Measurements from ENCODE around the gene CLIP1.

GRCh38 chr12:122421187-122421820 is 1.2 kb downstream of the CLIP1 start:
- TF ChIP-seq, protein P1, sequence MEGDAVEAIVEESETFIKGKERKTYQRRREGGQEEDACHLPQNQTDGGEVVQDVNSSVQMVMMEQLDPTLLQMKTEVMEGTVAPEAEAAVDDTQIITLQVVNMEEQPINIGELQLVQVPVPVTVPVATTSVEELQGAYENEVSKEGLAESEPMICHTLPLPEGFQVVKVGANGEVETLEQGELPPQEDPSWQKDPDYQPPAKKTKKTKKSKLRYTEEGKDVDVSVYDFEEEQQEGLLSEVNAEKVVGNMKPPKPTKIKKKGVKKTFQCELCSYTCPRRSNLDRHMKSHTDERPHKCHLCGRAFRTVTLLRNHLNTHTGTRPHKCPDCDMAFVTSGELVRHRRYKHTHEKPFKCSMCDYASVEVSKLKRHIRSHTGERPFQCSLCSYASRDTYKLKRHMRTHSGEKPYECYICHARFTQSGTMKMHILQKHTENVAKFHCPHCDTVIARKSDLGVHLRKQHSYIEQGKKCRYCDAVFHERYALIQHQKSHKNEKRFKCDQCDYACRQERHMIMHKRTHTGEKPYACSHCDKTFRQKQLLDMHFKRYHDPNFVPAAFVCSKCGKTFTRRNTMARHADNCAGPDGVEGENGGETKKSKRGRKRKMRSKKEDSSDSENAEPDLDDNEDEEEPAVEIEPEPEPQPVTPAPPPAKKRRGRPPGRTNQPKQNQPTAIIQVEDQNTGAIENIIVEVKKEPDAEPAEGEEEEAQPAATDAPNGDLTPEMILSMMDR (conservative IDR thresholded peaks at IDR 0.05; ENCODE audit: low read depth, low read length) = no peak
- TF ChIP-seq ELK1 (IDR thresholded peaks at IDR 0.05; ENCODE audit: borderline replicate concordance, low read depth, low read length) (no peak), MAZ (IDR thresholded peaks at IDR 0.05; ENCODE audit: borderline replicate concordance, low read depth, low read length) (peak; percentile 15; the same call in 1 of the 2 replicates), POLR2A (IDR thresholded peaks at IDR 0.05; ENCODE audit: low read depth, low read length) (peak; percentile 43), FOS (IDR thresholded peaks at IDR 0.05; ENCODE audit: low read depth, low read length) (no peak), MXI1 (IDR thresholded peaks at IDR 0.05; ENCODE audit: borderline replicate concordance, low read depth, low read length) (no peak), RAD21 (IDR thresholded peaks at IDR 0.05; ENCODE audit: low read length) (no peak), CHD1 (IDR thresholded peaks at IDR 0.05; ENCODE audit: low read depth, low read length) (no peak), CEBPB (IDR thresholded peaks at IDR 0.05; ENCODE audit: low read depth, low read length) (0 out of 2 replicates have a peak, but pooled peaks have one; percentile 3)

All from IMR-90 (cell line).